ENCODE data around the gene RPS8. TPM values are rescaled to one million over a fixed set of nuclear protein-coding genes. Genes with fewer than 3 reads are reported as not detected.

The RPS8 gene
- 2,387 and 2,407 TPM in 2 replicates for total RNA-seq (2021; fragmentation: NEBNext Ultra II Directional; extraction: Animal tissue kit (Norgen Biotek cat#: 25700))
- 2,239 and 2,261 TPM in 2 replicates for polyA plus RNA-seq (2011; rRNA removed)
- 3,193 TPM for polyA plus RNA-seq (2011; cell fraction: cytosol; rRNA removed)
- polyA plus RNA-seq (2011; cell fraction: nucleus; rRNA removed), result 1,937 TPM
- 2,656 to 3,207 TPM (median 2,890 TPM) in 4 replicates for polyA plus RNA-seq (2012, experiment 1 of 2)
- 2,335 TPM for polyA plus RNA-seq (2012, experiment 2 of 2)
- polyA plus RNA-seq (2013, experiment 1 of 2), result 6,208 TPM
- 6,380 TPM for polyA plus RNA-seq (2013, experiment 2 of 2)
- 576 and 640 TPM in 2 replicates for polyA minus RNA-seq (2011; rRNA and poly(A)+ RNA removed)
- 767 TPM for polyA minus RNA-seq (2011; cell fraction: cytosol; rRNA and poly(A)+ RNA removed)
- 598 TPM for polyA minus RNA-seq (2011; cell fraction: nucleus; rRNA and poly(A)+ RNA removed)
- long read RNA-seq, experiment 1, transcript RPS8-205 (2 exons, 391 nt), result minor isoform, 40 of 1,786 reads
- long read RNA-seq, experiment 1, transcript RPS8-202 (6 exons, 881 nt), result minor isoform, 638 of 1,786 reads
- long read RNA-seq, experiment 1, transcript RPS8-203 (3 exons, 898 nt), result minor isoform, 186 of 1,786 reads
- long read RNA-seq, experiment 1, transcript RPS8-207 (5 exons, 1,115 nt), result major isoform, 737 of 1,786 reads
- long read RNA-seq, experiment 1, partial matches to known transcripts, result 117 of 1,786 reads
- long read RNA-seq, experiment 1, other reads (novel, unspliced or antisense), result 62 of 1,786 reads
- long read RNA-seq, experiment 2, transcript RPS8-202 (6 exons, 881 nt), result major isoform, 68 of 85 reads
- long read RNA-seq, experiment 2, partial matches to known transcripts, result 10 of 85 reads
- long read RNA-seq, experiment 2, other reads (novel, unspliced or antisense), result 3 of 85 reads

DNA sequence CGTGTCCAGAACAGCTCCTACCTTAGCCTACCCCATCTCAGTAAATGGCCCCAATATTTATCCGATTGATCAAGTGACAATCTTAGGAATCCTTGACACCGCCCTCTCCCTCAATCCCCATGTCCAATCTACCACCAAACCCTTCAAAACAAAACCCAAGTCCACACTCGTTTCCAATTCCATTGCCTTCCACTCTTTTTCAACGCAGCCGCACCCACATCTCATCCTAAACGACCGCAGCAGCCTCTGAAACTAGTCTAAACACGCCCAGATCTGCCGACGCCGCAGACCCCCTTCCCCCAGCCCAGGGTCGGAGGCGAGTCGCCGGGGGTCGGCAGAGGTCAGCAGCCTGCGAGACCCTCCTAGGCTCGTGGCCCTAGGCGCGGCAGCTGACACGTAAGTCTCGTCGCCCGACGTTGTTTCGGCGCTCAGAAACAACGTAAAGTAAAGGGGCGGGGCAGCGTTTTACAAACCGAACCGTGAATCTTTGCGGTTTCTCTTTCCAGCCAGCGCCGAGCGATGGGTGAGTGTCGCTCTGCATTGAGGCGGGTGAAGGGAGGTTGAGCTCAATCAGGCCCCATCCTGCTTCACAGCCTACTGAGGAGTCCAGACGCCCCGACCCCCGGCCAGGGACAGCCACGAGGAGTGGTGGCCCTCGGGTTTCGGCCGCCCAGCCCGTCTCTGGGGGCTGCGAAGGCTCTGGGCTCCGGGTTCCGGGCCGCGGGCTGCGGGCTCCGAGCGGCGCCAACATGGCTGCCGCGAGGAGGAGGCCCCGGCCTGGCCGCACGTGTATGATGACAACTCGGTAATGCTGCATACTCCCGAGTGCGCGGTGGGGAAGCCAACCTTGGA is at the start of gene RPS8:
TSS of gene RPS8 (plus strand) at position 463 of the 852 bp plus-strand sequence. CDS start at position 520, 57 bp downstream.
- H2BK20ac ChIP-seq (ENCODE audit: low read length), result no peak within 1 kb of the TSS
- H3K9ac ChIP-seq (replicated peaks in 1 of 4; ENCODE audit: extremely low read depth in 1 of 4, low read depth in 3 of 4, low read length in 3 of 4), result peak within 1 kb of the TSS; percentile 96 to 100 (median 98)
- H3K36me3 ChIP-seq (ENCODE audit: control insufficient read depth in 2 of 4, insufficient read depth in 4 of 4, low read length in 3 of 4), result peaks cover 24 to 44% (median 34%) of the 10 kb centered on the region in 4 experiments
- H3K23me2 ChIP-seq (ENCODE audit: low read depth, low read length), result peaks cover 16% of the 10 kb centered on the region
- no peak within 1 kb of the TSS for H3K23ac ChIP-seq (ENCODE audit: insufficient read length)
- H2AK5ac ChIP-seq (ENCODE audit: low read depth, low read length), result peak within 1 kb of the TSS; percentile 93; the same call in 1 of the 2 replicates
- H3K18ac ChIP-seq (ENCODE audit: extremely low read depth, low read length), result peak within 1 kb of the TSS; percentile 90
- H2BK120ac ChIP-seq (replicated peaks; ENCODE audit: low read depth, low read length), result no peak within 1 kb of the TSS
- H3K9me3 ChIP-seq (ENCODE audit: insufficient read depth in 2 of 2, low read depth in 1 of 2, low read length in 1 of 2), result no peaks in the 10 kb centered on the region
- H4K91ac ChIP-seq (replicated peaks; ENCODE audit: insufficient read length, low read length), result peak within 1 kb of the TSS; percentile 50
- peak within 1 kb of the TSS; percentile 82 for H4K5ac ChIP-seq (ENCODE audit: insufficient read length, low read depth, low read length)
- H3K56ac ChIP-seq (replicated peaks; ENCODE audit: insufficient read length, low read depth, low read length), result peak within 1 kb of the TSS; percentile 94
- WGBS, 2 experiments (ENCODE audit: extremely low coverage in 1 of 2, insufficient coverage in 1 of 2, insufficient read length in 1 of 2, insufficient replicate concordance in 2 of 2, low coverage in 1 of 2, low lambda C conversion rate in 2 of 2, missing lambda C conversion rate in 1 of 2), result 2% methylated on average over 56 of the region's 65 CpGs; no CpG with 5 or more reads in 1 of the 2 experiments
- H2BK5ac ChIP-seq (ENCODE audit: low read depth, low read length), result peak within 1 kb of the TSS; percentile 96
- no peak within 1 kb of the TSS for H3K14ac ChIP-seq (ENCODE audit: insufficient read length)
- POLR2A ChIA-PET (ENCODE audit: partially characterized antibody), result interaction anchor here (0.6 to 23.6 kb wide), 41 partner anchors 13 to 949 kb away, joined by 3 to 428 read pairs (median 5); partner anchors contain the start of genes ARMH1, BEST4, BTBD19 and CCDC163
- peak within 1 kb of the TSS; percentile 93 to 98 for H3K4me2 ChIP-seq (ENCODE audit: insufficient read depth in 1 of 2, low read depth in 2 of 2, low read length in 2 of 2)
- peak; percentile 85 to 94 for DNase-seq (ENCODE audit: low read depth in 1 of 2, low spot score in 2 of 2)
- H3K27ac ChIP-seq (ENCODE audit: low read depth, low read length), result peak within 1 kb of the TSS; percentile 85
- H3K27me3 ChIP-seq (replicated peaks in 1 of 4; ENCODE audit: control insufficient read depth in 3 of 4, extremely low read depth in 1 of 4, insufficient read depth in 3 of 4, low read length in 3 of 4), result no peaks in the 10 kb centered on the region
- H2BK15ac ChIP-seq (ENCODE audit: low read length), result no peak within 1 kb of the TSS
- peaks cover 0 to 8% (median 2%) of the 10 kb centered on the region in 4 experiments; a peak in 5 of 7 replicates for H3K4me1 ChIP-seq (replicated peaks in 1 of 4; ENCODE audit: control insufficient read depth in 3 of 4, insufficient read depth in 4 of 4, low read length in 3 of 4)
- H4K8ac ChIP-seq (ENCODE audit: extremely low read depth, insufficient read depth, low read length), result peak within 1 kb of the TSS; percentile 99
- peak within 1 kb of the TSS; percentile 50; the same call in 1 of the 2 replicates for H2BK12ac ChIP-seq (ENCODE audit: low read depth, low read length)
- H3K4ac ChIP-seq (replicated peaks; ENCODE audit: insufficient read length, low read depth, low read length), result peak within 1 kb of the TSS; percentile 74
- H4K20me1 ChIP-seq (replicated peaks in 1 of 2; ENCODE audit: control insufficient read depth in 1 of 2, insufficient read depth in 2 of 2, low read length in 2 of 2), result peaks cover 12 to 21% of the 10 kb centered on the region in 2 experiments
- CTCF ChIA-PET (ENCODE audit: partially characterized antibody), result interaction anchor here (0.6 to 4.1 kb wide), 9 partner anchors 11 to 239 kb away, joined by 3 to 21 read pairs (median 4); partner anchors contain the start of gene RNU5D-1
- peaks cover 15 to 33% of the 10 kb centered on the region in 2 experiments for H3K79me2 ChIP-seq (ENCODE audit: control insufficient read depth in 1 of 2, insufficient read depth in 2 of 2, low read length in 2 of 2)
- peak within 1 kb of the TSS; percentile 68 to 95 (median 84) for H3K4me3 ChIP-seq (ENCODE audit: extremely low read depth in 1 of 4, insufficient read depth in 2 of 4, low read depth in 3 of 4, low read length in 4 of 4)
- no peak within 1 kb of the TSS for H2AFZ ChIP-seq (ENCODE audit: low read length)
- peaks cover 3% of the 10 kb centered on the region; the same call in 1 of the 2 replicates for H3K79me1 ChIP-seq (ENCODE audit: low read depth, low read length)
- no peak for FAIRE-seq
- TF ChIP-seq YY1 (IDR thresholded peaks at IDR 0.05; ENCODE audit: low read depth, low read length) (peak; percentile 92), MAFK (IDR thresholded peaks at IDR 0.05; ENCODE audit: low read depth, low read length) (0 out of 2 replicates have a peak, but pooled peaks have one; percentile 1), SP2 (IDR thresholded peaks at IDR 0.05; ENCODE audit: low read length) (no peak), SP4 (IDR thresholded peaks at IDR 0.05; ENCODE audit: low read length) (no peak; the same call in 1 of the 2 replicates), CTBP2 (IDR thresholded peaks at IDR 0.05; ENCODE audit: borderline replicate concordance, insufficient read depth, insufficient read length, low read length) (no peak)
- TF ChIP-seq, protein P1, sequence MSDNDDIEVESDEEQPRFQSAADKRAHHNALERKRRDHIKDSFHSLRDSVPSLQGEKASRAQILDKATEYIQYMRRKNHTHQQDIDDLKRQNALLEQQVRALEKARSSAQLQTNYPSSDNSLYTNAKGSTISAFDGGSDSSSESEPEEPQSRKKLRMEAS (IDR thresholded peaks at IDR 0.05), result peak; percentile 93
